ENCODE data around the gene DDX3Y. TPM values are rescaled to one million over a fixed set of nuclear protein-coding genes. Genes with fewer than 3 reads are reported as not detected.

Gene DDX3Y
- total RNA-seq, result 36.9 TPM
- long read RNA-seq, full-length matches to known transcripts, result 30 of 38 reads
- long read RNA-seq, partial matches to known transcripts, result 4 of 38 reads
- long read RNA-seq, other reads (novel, unspliced or antisense), result 4 of 38 reads

DNA sequence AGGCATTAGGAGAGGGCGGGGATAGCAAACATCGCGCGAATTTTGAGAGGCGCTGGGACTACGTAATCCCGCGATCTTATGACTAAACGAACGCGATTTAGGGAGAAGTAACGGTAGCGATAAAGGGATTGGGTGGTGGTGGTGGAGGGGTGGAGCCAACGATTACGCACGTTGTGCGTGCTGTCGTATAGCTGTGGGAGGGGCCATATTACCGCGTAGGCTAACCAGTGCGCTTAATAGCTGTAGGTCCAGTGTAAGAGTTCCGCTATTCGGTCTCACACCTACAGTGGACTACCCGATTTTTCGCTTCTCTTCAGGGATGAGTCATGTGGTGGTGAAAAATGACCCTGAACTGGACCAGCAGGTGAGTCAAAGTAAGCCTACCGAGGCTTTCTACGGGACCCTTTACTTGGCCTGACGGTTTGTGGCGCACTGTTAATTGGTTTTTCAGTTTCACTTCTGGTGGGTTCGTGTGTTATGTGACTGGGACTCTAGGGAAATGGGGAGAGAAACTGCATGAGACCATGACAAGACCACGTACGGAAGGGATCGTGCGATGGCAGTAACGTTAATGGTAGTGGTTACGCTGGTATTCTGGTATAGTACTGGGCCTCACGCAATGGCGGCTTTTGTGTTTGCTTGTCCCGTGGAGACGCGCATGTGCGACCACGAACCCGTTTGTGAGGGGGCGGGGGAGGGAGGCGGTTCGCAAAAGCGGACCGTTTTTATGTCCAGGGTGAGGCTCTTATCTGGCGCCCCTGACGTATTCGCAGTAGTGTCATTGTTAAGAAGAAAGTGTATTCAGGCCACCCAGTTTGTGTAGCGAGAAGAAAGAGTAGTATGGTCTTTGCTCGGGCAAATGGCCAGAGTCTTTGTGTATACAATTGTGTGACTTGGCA lies at the start of gene DDX3Y:
Gene DDX3Y, plus strand, starts transcription at position 251 of the 899 bp plus-strand sequence. Its CDS starts 69 bp downstream, at position 320.
- Histone ChIP-seq H3K27ac (replicated peaks) (peak within 1 kb of the TSS; percentile 96), H3K9me3 (replicated peaks) (no peaks in the 10 kb centered on the region), H3K27me3 (ENCODE audit: low read depth) (no peaks in the 10 kb centered on the region), H3K4me3 (peak within 1 kb of the TSS; percentile 80), H3K4me1 (peaks cover 35% of the 10 kb centered on the region), H3K36me3 (no peaks in the 10 kb centered on the region)
- peak; percentile 84 for DNase-seq
- intact Hi-C loops (cut with micrococcal nuclease), result no loop called here
- TF ChIP-seq, protein P1, sequence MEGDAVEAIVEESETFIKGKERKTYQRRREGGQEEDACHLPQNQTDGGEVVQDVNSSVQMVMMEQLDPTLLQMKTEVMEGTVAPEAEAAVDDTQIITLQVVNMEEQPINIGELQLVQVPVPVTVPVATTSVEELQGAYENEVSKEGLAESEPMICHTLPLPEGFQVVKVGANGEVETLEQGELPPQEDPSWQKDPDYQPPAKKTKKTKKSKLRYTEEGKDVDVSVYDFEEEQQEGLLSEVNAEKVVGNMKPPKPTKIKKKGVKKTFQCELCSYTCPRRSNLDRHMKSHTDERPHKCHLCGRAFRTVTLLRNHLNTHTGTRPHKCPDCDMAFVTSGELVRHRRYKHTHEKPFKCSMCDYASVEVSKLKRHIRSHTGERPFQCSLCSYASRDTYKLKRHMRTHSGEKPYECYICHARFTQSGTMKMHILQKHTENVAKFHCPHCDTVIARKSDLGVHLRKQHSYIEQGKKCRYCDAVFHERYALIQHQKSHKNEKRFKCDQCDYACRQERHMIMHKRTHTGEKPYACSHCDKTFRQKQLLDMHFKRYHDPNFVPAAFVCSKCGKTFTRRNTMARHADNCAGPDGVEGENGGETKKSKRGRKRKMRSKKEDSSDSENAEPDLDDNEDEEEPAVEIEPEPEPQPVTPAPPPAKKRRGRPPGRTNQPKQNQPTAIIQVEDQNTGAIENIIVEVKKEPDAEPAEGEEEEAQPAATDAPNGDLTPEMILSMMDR (IDR thresholded peaks at IDR 0.05; ENCODE audit: borderline replicate concordance), result no peak

DNA sequence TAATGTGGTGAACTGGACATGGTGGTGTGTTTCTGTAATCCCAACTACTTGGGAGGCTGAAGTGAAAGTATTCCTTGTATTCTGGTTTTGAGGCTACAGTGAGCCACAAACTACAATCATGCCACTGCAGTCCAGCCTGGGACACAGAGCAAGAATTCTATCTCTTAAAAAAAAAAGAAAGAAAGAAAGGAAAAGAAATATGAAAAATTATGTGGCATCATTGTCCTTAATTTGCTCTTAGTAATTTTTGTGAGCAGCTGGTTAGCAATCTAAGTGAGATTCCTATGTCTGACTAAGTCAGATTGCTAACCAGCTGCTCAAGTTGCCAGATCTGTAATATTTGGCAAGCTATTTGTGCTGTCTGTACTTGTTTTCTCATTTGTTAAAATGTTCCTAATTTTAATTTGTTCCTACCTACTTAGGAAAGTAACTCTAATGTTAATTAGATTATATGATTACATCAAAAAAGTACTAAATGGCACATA lies 48.8 kb upstream of the DDX3Y start:
- H3K36me3 ChIP-seq, result peaks cover 31% of the 10 kb centered on the region
- intact Hi-C loops (cut with micrococcal nuclease), result no loop called here
- no peaks in the 10 kb centered on the region for H3K9me3 ChIP-seq (replicated peaks)
- no peaks in the 10 kb centered on the region for H3K4me1 ChIP-seq
- TF ChIP-seq, protein P1 (IDR thresholded peaks at IDR 0.05; ENCODE audit: borderline replicate concordance), result no peak
- H3K27me3 ChIP-seq (ENCODE audit: low read depth), result no peaks in the 10 kb centered on the region
- DNase-seq, result no peak
- no peak overlapping the region for H3K27ac ChIP-seq (replicated peaks)
- no peak overlapping the region for H3K4me3 ChIP-seq

DNA sequence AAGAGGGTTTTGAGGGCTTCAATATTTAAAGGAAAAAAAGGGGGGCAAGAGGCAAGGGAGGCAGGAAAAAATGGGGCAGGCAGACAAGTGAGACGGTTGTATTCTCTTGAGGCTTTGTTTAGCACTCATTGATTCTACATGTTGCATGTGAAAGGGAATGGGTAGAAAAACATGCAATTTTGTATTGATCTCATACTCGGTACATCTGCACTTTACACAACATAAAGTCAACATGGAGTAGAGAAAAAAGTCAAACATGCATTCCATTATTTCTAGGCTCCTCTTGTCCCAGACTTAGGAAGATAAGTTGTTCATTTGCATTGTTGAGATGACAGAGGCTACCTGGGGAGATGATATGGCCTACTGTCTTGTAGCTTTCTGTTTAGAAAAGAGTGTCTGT lies 36.7 kb upstream of the DDX3Y start:
- H3K9me3 ChIP-seq (replicated peaks), result no peaks in the 10 kb centered on the region
- H3K27me3 ChIP-seq (ENCODE audit: low read depth), result no peaks in the 10 kb centered on the region
- no peak for DNase-seq
- H3K4me1 ChIP-seq, result no peaks in the 10 kb centered on the region
- no peak overlapping the region for H3K27ac ChIP-seq (replicated peaks)
- H3K4me3 ChIP-seq, result no peak overlapping the region
- TF ChIP-seq, protein P1 (IDR thresholded peaks at IDR 0.05; ENCODE audit: borderline replicate concordance), result no peak
- intact Hi-C loops (cut with micrococcal nuclease), result no loop called here
- no peaks in the 10 kb centered on the region for H3K36me3 ChIP-seq

DNA sequence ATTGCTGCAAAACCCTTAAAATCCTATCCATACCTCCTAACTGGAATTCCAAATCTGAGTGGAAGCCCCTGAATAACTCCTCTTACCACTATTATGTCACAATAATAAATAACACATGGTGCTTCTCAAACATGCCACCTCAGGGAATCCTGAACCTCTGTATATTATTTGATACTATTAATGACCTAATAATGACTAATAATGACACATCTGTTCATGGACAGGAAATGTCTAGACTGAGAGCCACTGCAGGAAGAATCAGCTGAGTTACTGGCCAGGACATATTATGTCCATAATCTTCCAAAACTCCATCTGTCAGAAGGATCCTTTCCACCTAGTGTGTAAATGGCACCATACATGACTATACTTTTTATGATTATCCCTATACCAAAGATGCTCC lies 7.7 kb upstream of the DDX3Y start:
- TF ChIP-seq, protein P1 (IDR thresholded peaks at IDR 0.05; ENCODE audit: borderline replicate concordance), result no peak
- Histone ChIP-seq H3K27ac (replicated peaks) (no peak overlapping the region), H3K36me3 (no peaks in the 10 kb centered on the region), H3K4me3 (no peak overlapping the region), H3K4me1 (no peaks in the 10 kb centered on the region), H3K9me3 (replicated peaks) (no peaks in the 10 kb centered on the region), H3K27me3 (ENCODE audit: low read depth) (no peaks in the 10 kb centered on the region)
- intact Hi-C loops (cut with micrococcal nuclease), result no loop called here
- DNase-seq, result no peak

DNA sequence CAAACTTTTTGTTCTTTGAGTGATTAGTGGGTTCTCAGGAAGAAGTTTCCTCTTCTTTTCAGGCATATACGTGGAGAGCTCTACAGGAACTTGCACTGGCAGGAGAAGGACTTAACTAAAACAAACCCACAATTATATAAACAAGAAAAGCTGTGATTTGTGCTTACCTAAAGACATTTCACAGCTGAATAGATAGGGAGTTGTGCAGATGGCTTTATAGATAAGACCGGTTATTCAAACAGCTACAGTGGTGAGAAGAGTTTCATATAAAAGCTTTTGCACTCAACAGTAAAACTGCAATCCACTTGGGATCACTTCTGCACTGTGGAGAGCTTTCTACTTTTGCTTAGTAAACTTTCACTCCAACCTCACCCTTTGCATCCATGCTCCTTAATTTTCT lies 6.1 kb upstream of the DDX3Y start:
- Histone ChIP-seq H3K4me1 (no peaks in the 10 kb centered on the region), H3K9me3 (replicated peaks) (no peaks in the 10 kb centered on the region), H3K36me3 (no peaks in the 10 kb centered on the region), H3K27me3 (ENCODE audit: low read depth) (no peaks in the 10 kb centered on the region), H3K27ac (replicated peaks) (no peak overlapping the region), H3K4me3 (no peak overlapping the region)
- DNase-seq, result no peak
- intact Hi-C loops (cut with micrococcal nuclease), result no loop called here
- TF ChIP-seq, protein P1 (IDR thresholded peaks at IDR 0.05; ENCODE audit: borderline replicate concordance), result no peak

All from left ventricle myocardium inferior (tissue), 1 donor.